GM12875 (cell line): ENCODE data around the gene PGGT1B.
A peak's percentile ranks its signal among the peaks of the same experiment; 100 is the strongest.

ENCODE experiments used
- H3K4me3 ChIP-seq: one replicate; pipeline ENCODE4 v1.5.1; 2011; ENCODE audit warnings: low read depth, low read length, control low read depth
- CTCF ChIP-seq: IDR thresholded peaks from 2 replicates; pipeline ENCODE4 v1.5.1; 2011; ENCODE audit warnings: low read depth, mild to moderate bottlenecking, control low read depth, inconsistent platforms, low read length, moderate library complexity, borderline replicate concordance; ENCODE audit not compliant: insufficient read depth

The PGGT1B gene

GRCh38 chr5:115262321-115263077 is at the start of gene PGGT1B:
PGGT1B (minus strand) TSS chr5:115262877; CDS start chr5:115262851, 26 bp downstream.
- H3K4me3 ChIP-seq: peak within 1 kb of the TSS; percentile 55
- TF ChIP-seq CTCF: no peak

- no peak; the same call in 1 of the 2 replicates for TF ChIP-seq CTCF
Observed at GRCh38 chr5:115309751-115310370, 47.2 kb upstream of the PGGT1B start.

GRCh38 chr5:115308815-115309214 is 46.1 kb upstream of the PGGT1B start:
- no peak overlapping the region for H3K4me3 ChIP-seq
- TF ChIP-seq CTCF: no peak

More at GRCh38 chr5:115309751-115310370, 47.2 kb upstream of the PGGT1B start:
- no peak overlapping the region for H3K4me3 ChIP-seq

- H3K4me3 ChIP-seq: no peak overlapping the region
- TF ChIP-seq CTCF: no peak
Observed at GRCh38 chr5:115306011-115306536, 43.4 kb upstream of the PGGT1B start.

- H3K4me3 ChIP-seq: no peak overlapping the region
- no peak for TF ChIP-seq CTCF
Observed at GRCh38 chr5:115304496-115304895, 41.8 kb upstream of the PGGT1B start.

GRCh38 chr5:115298811-115299210 is 36.1 kb upstream of the PGGT1B start:
- H3K4me3 ChIP-seq: no peak overlapping the region
- no peak for TF ChIP-seq CTCF
